ENCODE measurements around the gene CACNA1B.

The CACNA1B gene

GRCh38 chr9:137893670-137894069 is 16.1 kb downstream of the CACNA1B start:
- TF ChIP-seq EP300 (IDR thresholded peaks at IDR 0.05; ENCODE audit: borderline replicate concordance): no peak
- no peak for TF ChIP-seq YY1 (IDR thresholded peaks at IDR 0.05; ENCODE audit: low read depth)
- no peak for TF ChIP-seq TCF12 (IDR thresholded peaks at IDR 0.05; ENCODE audit: low read depth)
- no peak for TF ChIP-seq CREB1 (IDR thresholded peaks at IDR 0.05; ENCODE audit: low read depth)
- TF ChIP-seq REST (IDR thresholded peaks at IDR 0.05; ENCODE audit: low read depth): no peak
- TF ChIP-seq FOXM1 (IDR thresholded peaks at IDR 0.05; ENCODE audit: borderline replicate concordance, low read depth): no peak
- no peak for TF ChIP-seq MAX (IDR thresholded peaks at IDR 0.05)
- TF ChIP-seq TAF1 (IDR thresholded peaks at IDR 0.05; ENCODE audit: low read depth): no peak
- TF ChIP-seq, protein P1, sequence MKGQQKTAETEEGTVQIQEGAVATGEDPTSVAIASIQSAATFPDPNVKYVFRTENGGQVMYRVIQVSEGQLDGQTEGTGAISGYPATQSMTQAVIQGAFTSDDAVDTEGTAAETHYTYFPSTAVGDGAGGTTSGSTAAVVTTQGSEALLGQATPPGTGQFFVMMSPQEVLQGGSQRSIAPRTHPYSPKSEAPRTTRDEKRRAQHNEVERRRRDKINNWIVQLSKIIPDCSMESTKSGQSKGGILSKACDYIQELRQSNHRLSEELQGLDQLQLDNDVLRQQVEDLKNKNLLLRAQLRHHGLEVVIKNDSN (IDR thresholded peaks at IDR 0.05): no peak
- no peak for TF ChIP-seq NFIC (IDR thresholded peaks at IDR 0.05)
- TF ChIP-seq ZBTB7A (IDR thresholded peaks at IDR 0.05; ENCODE audit: low read depth): no peak
- TF ChIP-seq RAD21 (IDR thresholded peaks at IDR 0.05; ENCODE audit: low read depth): no peak
- no peak for TF ChIP-seq CEBPB (IDR thresholded peaks at IDR 0.05)
- no peak for TF ChIP-seq TEAD4 (IDR thresholded peaks at IDR 0.05)
- no peak for TF ChIP-seq EGR1 (IDR thresholded peaks at IDR 0.05)

- TF ChIP-seq TEAD4 (IDR thresholded peaks at IDR 0.05) (no peak), ZBTB7A (IDR thresholded peaks at IDR 0.05; ENCODE audit: low read depth) (no peak)
- TF ChIP-seq, protein P1 (IDR thresholded peaks at IDR 0.05): no peak
Observed at GRCh38 chr9:137899551-137900360, 22.2 kb downstream of the CACNA1B start.

- TF ChIP-seq ZBTB7A (IDR thresholded peaks at IDR 0.05; ENCODE audit: low read depth) (no peak), CEBPB (IDR thresholded peaks at IDR 0.05) (no peak), RAD21 (IDR thresholded peaks at IDR 0.05; ENCODE audit: low read depth) (no peak), FOXM1 (IDR thresholded peaks at IDR 0.05; ENCODE audit: borderline replicate concordance, low read depth) (no peak), NFIC (IDR thresholded peaks at IDR 0.05) (no peak), TCF12 (IDR thresholded peaks at IDR 0.05; ENCODE audit: low read depth) (no peak), YY1 (IDR thresholded peaks at IDR 0.05; ENCODE audit: low read depth) (no peak), REST (IDR thresholded peaks at IDR 0.05; ENCODE audit: low read depth) (no peak), TEAD4 (IDR thresholded peaks at IDR 0.05) (no peak), CREB1 (IDR thresholded peaks at IDR 0.05; ENCODE audit: low read depth) (no peak), MAX (IDR thresholded peaks at IDR 0.05) (no peak), EP300 (IDR thresholded peaks at IDR 0.05; ENCODE audit: borderline replicate concordance) (no peak), EGR1 (IDR thresholded peaks at IDR 0.05) (no peak), TAF1 (IDR thresholded peaks at IDR 0.05; ENCODE audit: low read depth) (no peak)
- TF ChIP-seq, protein P1 (IDR thresholded peaks at IDR 0.05): no peak
Observed at GRCh38 chr9:137900584-137901310, 23.2 kb downstream of the CACNA1B start.

DNA sequence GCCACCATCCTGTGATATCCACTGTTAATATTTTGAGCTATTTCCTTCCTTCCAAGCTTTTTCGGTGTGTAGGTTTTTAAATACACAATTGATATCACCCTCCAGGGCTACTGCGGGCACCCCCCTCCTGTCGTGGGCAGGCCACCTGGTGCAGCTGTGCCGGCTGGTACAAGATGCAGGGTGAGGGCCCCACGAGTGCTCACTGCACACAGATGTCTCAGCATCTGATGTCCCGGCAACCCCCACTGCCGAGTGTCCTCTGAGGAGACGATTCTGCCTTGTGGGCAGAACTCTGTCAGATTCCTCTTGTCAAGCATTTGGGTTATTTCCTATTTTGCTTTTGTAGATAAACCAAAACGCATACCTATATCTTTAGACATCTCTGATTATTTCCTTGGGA is 25.1 kb downstream of the CACNA1B start:
- no peak for TF ChIP-seq FOXM1 (IDR thresholded peaks at IDR 0.05; ENCODE audit: borderline replicate concordance, low read depth)
- TF ChIP-seq TEAD4 (IDR thresholded peaks at IDR 0.05): no peak
- TF ChIP-seq REST (IDR thresholded peaks at IDR 0.05; ENCODE audit: low read depth): no peak
- no peak for TF ChIP-seq ZBTB7A (IDR thresholded peaks at IDR 0.05; ENCODE audit: low read depth)
- TF ChIP-seq MAX (IDR thresholded peaks at IDR 0.05): no peak
- TF ChIP-seq CREB1 (IDR thresholded peaks at IDR 0.05; ENCODE audit: low read depth): no peak
- TF ChIP-seq, protein P1 (IDR thresholded peaks at IDR 0.05): no peak
- TF ChIP-seq TAF1 (IDR thresholded peaks at IDR 0.05; ENCODE audit: low read depth): no peak
- no peak for TF ChIP-seq RAD21 (IDR thresholded peaks at IDR 0.05; ENCODE audit: low read depth)
- no peak for TF ChIP-seq EP300 (IDR thresholded peaks at IDR 0.05; ENCODE audit: borderline replicate concordance)
- no peak for TF ChIP-seq EGR1 (IDR thresholded peaks at IDR 0.05)
- no peak for TF ChIP-seq NFIC (IDR thresholded peaks at IDR 0.05)
- no peak for TF ChIP-seq TCF12 (IDR thresholded peaks at IDR 0.05; ENCODE audit: low read depth)
- no peak for TF ChIP-seq YY1 (IDR thresholded peaks at IDR 0.05; ENCODE audit: low read depth)
- TF ChIP-seq CEBPB (IDR thresholded peaks at IDR 0.05): no peak

Data from Ishikawa (cell line).